Stimulated activated CD4-positive, alpha-beta T cell treated with anti-CD3 and anti-CD28 coated beads, TNF-alpha, amount 100 ng/mL, for 24 hours (primary cell): ENCODE measurements around the gene CMPK1.
"Not testable (repeated sequence)": the region's sequence is repeated elsewhere in the genome, so short reads cannot be mapped to it uniquely, and the experiment has no call there.

Source experiments
- DNase-seq, 3 experiments: peaks; one replicate each; pipeline ENCODE4 v3.0.0-alpha.2; 2020; ENCODE audit warnings: low read depth in 3 of 3

Gene CMPK1, protein sequence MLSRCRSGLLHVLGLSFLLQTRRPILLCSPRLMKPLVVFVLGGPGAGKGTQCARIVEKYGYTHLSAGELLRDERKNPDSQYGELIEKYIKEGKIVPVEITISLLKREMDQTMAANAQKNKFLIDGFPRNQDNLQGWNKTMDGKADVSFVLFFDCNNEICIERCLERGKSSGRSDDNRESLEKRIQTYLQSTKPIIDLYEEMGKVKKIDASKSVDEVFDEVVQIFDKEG

DNA sequence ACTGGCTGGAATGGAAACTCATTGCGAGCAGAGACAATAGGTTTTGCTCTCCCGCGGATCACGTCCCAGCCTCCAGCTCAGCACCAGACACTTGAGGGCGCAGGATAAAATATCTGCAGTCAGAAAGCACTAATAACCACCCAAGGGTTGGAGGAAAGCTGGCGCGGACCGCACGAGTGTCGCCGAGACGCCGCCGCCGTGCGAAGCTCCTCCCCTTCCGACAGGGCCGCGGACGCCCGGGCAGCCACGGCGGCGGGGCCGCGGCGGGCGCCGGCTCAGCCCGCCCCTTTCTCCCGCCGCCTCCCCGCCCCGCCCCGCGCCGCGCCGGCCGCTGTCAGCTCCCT, at the start of gene CMPK1:
Gene CMPK1, plus strand, starts transcription at position 213 of the 344 bp plus-strand sequence. CDS start 156 bp downstream, outside the sequence.
- peak; percentile 56 to 77 (median 67) for DNase-seq

DNA sequence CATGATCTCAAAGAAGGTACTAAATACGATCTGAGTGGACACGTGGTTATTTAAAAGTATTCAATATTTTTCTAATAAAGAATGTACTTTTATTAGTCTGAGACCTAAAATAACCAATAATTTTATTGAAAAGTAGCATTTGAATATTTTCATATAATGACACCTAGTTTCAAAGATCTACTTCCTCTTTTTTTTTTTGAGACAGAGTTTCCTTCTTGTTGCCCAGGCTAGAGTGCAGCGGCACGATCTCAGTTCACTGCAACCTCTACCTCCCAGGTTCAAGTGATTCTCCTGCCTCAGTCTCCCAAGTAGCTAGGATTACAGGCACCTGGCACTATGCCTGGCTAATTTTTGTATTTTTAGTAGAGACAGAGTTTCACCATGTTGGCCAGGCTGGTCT, 45.5 kb upstream of the CMPK1 start:
- not testable (repeated sequence) for DNase-seq

DNA sequence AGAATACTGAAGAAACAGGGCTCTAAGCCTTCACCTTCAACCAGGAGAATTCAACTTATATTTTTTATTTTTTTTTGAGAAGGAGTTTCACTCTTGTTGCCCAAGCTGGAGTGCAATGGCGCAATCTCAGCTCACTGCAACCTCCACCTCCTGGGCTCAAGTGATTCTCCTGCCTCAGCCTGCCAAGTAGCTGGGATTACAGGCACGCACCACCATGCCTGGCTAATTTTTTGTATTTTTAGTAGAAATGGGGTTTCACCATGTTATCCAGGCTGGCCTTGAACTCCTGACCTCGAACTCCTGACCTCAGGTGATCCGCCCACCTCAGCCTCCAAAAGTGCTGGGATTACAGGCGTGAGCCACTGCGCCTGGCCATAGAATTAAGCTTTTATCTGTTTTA, 38.7 kb upstream of the CMPK1 start:
- DNase-seq = not testable (repeated sequence)

DNA sequence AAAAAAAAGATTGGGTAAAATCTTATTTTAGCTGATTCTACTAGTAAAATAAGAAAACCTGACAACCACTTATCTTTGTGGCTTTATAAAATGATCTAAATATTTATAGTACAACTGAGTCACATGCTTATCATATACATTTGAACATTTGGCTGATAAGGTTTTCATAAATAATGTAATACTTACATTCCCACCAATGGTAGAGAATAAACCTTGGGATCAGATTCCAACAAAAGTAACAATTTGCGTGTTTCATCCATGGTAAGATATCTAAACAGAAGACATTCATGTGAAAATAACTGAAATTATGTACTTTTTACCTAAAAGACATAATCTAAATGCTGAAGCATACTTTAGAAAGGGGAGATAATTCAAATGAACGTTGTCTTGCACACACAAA, 38.0 kb upstream of the CMPK1 start:
- DNase-seq = no peak

DNA sequence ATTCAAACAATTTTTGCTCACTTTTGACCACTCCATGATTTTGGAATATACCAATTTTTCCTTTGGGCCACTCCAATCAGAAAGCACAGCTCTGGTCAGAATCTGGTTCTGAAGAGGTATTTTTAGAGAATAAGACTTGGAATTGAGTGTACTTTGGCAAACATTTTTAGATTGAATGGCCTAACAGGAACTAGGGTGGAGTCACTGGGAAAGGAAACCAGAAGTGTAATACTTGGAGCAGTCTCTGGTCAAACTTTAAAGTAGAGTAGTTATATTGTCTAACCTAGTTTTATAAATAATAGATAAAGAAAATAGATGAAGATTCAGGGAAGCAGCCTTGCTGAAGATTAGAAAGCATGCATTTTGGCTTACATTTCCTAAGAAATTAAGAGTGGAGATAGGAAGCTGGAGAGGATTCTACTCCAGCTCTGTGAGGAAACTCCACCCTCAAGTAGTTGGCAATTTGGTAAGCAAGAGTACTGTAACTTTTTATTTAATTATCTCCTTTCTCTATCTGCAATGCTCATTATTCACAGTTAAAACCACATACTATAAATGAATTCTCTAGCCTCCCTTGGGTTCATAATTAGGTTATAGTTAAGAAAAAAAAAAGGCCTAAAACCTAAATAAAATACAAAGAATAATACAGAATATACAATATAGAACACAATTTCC, 35.4 kb upstream of the CMPK1 start:
- no peak for DNase-seq

DNA sequence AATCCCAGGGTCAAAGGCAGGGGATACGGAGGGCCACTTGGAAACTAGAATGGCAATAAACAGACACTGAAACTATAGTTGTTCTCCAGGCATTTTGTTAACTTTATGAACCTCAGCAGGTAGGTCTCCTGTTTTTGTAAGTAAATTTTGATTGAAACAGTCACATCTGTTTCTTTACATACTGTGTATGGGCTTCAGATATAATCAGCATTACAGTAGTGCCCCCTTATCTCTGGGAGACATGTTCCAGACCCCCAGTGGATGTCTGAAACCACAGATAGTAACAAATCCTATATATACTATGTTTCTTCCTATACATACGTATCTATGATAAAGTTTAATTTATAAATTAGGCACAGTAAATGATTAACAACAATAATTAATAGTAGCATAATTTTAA, 31.1 kb upstream of the CMPK1 start:
- DNase-seq = no peak

DNA sequence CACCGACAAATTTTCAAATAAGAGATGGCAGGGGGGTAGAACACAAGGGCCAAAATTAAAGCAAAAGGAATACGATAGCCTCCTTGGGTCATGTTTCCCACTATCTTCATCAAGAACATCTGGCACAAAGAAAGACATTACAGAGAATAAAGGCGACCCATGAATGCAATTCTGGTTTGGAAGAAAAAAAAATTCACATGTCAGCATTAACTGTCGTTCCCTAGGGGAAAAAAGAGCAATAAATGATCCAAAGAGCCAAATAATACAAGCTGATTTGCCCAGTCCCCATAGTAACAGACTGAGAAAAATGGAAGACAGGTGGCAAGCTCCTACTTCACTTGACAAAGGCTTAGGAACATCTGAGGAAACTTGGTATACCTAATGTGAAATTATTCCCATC, 24.2 kb upstream of the CMPK1 start:
- no peak for DNase-seq

DNA sequence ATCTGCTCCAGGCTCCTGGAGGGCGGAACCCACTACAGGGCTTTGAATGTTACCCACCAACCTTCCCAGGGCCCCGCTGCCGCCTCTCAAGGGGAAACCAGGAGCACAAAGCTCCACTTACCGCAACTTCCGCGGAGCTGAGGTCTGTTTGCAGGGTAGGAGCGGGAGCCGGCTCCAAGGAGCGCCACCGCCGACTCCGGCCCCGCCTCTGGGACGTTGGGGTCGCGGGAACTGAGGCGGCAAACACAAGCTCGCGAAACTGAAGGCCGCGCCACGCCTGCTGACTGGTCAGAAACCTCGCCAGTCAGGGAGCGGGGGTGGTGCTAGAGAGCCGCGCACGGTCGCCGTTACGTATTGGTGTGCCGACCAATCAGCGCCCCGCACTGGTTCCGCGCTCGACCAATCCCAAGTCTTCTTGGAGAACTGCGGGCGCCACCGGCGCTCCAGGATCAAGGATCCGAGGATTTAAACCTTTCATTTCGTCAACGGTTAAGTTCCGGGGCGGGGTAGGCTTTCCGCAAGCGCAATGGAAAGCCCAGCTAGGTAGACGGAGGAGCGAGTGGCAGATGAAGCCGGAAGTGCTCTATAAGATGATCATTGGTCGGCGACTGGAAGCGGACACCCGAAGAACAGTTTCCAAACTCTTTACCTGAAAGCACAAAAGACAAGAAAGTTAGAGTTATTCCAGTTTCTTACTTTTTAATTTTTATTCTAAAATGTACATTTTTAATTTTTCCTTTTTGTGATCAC, 19.5 kb upstream of the CMPK1 start, which contains the start of gene STIL:
Gene STIL, minus strand, starts transcription at position 233 of the 750 bp plus-strand sequence. CDS start 3,828 bp downstream, outside the sequence.
- DNase-seq = peak; percentile 95 to 98 (median 96)

DNA sequence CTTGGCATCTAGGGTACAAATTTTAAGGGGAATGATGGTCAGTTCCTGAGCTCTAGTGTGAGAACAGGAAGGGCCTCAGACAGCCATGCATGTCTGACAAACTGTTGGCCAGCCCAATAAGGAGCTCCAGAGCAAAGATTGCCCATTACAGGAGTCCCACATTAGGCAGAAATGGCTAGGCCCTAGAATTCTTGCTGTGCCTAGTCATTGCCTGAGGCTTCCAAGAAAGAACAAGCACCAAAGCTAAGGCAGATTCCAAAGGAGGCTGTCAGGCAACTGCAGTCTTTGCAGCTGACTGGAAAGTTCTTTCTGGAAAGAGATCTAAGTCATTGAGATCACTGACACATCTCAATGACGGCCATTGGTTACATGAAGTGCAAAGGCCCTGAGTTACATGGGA, 15.7 kb upstream of the CMPK1 start:
- no peak for DNase-seq

DNA sequence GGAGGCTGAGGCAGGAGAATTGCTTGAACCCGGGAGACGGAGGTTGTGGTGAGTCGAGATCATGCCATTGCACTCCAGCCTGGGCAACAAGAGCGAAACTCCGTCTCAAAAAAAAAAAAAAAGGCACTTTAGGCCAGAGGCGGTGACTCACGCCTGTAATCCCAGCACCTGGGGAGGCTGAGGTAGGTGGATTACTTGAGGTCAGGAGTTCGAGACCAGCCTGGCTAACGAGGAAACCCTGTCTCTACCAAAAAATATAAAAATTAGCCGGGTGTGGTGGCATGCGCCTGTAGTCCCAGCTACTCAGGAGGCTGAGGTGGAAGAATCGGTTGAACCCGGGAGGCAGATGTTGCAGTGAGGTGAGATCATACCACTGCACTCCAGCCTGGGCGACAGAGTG, 13.6 kb upstream of the CMPK1 start:
- not testable (repeated sequence) for DNase-seq

DNA sequence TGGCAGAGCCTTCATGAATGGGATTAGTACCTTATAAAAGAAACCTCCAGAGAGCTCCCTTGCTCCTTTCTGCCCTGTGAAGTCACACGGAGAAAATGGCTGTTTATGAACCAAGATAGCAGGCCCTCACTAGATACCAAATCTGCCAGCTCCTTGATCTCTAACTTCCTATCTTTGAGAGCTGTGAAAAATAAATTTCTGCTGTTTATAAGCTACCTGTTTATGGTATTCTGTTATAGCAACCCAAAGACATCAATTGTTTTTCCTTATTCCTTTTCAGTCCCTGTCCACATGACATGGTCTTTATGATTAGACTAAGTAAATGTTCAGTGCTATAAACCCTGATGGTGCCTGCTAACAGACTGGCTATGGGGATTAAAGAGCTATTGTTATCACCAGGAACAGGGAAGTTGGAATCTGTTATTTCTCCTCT, 10.0 kb upstream of the CMPK1 start:
- DNase-seq = no peak

DNA sequence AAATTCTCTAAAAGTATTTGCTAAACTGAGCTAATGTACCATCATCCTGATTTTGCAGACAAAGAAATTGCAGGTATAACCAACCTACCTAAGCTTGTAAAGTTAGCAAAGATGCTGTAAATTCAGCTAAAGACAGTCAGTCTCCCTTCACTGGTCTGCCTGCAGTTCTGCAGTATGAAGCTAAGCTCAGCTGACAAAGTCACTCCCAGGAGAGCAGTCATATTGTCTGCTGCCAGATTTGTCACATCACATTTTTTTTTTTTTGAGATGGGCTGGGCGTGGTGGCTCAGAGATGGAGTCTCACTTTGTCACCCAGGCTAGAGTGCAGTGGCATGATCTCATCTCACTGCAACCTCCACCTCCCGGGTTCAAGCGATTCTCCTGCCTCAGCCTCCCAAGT, 8.9 kb upstream of the CMPK1 start:
- DNase-seq = no peak

DNA sequence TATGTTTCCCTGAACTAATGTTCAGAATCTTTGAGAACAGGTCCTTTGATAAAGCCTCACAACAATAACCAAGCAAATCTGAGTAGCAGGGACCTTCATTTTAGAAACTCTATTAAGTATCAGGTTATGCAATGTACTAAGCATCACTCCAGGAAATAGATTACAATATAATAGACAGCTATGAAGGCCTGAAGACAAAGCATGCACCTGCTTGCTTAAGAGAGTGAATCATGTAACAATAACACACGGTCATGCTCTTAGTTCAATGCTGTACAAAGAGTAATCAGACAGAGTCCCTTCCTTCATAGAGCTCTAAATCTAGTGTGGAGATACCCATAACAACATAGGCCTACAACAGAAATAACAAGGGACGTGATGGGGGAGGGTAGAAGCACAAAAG, 8.1 kb upstream of the CMPK1 start:
- DNase-seq = no peak

DNA sequence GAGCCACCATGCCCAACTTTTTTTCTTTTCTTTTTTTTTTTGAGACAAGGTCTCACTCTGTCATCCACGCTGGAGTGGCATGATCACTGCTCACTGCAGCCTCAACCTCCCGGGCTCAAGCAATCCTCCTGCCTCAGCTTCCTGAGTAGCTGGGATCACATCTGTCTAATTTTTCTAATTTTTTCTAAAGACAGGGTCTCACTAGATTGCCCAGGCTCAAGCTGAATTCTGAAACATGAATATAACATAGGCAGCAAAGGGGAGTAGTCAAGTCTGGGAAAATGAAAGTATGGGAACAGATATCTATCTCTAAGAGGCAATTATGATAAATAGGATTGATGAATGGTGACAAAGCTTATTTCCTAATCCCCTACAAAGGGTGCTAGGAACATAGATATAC, 7.3 kb upstream of the CMPK1 start:
- no peak for DNase-seq

DNA sequence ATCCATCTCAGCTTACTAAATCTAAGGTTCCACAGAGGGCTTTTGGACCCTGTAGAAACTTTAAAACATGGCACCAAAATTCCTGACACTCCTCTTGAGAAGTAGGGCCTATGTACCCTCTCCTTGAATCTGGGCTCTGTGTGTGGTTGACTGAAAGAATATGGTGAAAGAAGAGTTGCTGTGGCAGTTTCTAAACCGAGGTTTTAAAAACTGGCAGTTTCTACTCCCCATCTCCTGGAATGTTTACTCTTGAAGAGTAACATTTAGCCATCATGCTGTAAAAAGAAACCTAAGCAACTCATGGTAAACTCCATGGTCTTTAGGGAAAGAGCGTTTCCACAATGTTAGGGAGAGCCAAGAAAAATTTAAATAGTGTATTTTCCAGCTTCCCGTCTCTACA, 4.6 kb upstream of the CMPK1 start:
- DNase-seq = no peak

DNA sequence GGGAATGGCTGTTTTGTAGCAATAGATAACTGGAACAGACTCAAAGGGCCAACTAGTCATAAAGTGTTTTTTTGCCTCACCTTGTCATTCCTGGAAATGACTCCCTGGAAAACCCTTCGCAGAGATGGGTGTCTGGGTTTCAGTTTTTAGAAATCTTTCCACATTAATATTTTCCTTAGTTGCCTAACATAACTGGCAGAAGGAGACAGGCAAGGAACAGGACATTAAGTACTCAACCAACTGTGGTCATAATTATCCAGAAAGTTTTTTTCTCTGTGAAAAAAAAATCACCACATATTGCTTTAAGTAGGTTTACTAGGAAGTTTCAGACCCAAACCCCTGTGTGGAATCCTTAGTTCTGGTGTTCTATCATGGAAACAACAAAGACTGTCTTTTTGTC, 3.4 kb upstream of the CMPK1 start:
- no peak for DNase-seq

DNA sequence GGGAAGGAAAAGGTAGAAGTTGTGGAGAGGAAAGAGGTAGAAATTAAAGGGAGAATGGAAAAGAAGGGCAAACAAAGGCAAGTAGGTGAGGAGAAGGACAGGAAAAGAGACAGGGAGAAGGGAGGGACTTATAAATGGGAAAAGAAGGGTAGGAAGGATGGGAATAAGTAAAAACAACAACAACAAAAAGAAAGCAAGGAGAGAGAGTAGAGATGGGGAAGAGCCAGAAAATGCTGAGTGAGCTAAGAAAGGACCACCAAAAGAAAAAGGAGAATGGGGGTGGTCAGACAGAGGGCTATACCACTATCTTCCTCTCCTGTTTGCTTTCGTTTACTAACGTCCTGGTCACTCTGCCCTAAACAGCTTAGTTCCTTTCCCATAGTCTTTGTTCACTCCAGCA, 1.7 kb upstream of the CMPK1 start:
- DNase-seq = no peak

DNA sequence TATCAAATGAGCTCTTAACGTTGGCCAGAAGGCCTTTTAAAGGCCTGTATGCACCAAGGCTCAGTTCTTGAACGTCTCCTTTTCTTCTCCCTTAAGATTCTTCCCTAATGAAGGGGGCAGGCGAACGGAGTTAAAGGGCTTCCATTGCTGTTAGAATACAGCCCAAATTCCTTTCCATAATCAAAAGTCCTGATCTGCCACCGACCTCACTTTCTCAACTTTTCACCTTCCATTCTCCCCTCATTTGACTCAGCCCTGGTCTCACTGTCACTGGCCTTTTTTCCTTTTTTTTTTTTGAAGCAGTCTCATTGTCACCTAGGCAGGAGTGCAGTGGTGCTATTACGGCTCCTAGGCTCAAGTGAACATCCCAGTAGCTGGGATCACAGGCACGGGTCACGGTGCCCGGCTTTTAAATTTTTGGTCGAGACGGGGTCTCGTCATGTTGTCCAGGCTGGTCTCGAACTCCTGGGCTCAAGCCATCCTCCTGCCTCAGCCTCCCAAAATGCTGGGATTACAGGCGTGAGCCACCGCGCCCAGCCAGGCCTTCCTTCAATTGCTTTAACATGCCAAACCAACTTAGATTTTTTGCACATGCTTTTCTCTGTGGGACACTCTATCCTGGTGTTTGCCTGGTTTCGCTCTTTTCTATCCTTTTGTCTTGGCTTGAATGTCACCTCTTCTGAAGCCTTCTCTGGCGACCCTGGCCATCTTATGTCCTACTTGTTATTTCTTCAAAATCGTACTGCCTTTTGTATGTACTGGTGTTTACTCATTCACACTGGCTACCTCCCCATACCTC, 612 bp upstream of the CMPK1 start:
- DNase-seq = no peak

DNA sequence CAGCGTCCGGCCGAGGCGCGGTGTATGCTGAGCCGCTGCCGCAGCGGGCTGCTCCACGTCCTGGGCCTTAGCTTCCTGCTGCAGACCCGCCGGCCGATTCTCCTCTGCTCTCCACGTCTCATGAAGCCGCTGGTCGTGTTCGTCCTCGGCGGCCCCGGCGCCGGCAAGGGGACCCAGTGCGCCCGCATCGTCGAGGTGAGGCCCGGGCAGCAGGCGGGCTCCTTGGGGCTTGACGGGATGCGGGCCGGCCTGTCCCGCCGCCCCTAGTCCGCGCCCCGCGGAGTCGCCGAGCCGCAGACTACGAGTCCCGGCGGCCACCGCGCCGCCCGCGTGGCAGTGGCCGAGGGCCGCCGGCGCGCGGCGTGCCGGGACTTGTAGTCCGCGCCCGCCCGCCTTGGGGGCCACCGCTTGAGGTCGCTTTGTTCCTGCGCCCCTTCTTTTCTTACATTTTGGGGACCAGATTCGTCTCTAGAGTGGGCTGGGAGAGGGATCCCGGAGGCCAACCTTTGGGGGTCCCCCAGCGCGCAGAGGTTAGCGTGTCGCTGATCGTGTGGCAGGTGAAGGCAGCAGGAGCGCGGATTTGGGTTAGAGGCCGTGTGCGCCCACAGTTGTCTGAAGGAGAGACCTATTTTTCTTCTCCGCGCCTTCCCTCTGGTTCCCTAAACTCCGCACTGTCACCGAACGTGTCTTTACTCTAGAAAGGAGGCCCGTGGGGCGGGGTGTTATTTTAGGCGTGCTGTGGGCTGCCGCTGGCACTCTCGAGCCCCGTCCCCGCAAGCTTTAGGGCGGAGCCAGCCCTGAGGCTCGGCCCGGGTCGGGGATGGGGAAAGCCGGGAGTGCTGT, 553 bp downstream of the CMPK1 start:
- DNase-seq = peak; percentile 45 to 71 (median 50)

DNA sequence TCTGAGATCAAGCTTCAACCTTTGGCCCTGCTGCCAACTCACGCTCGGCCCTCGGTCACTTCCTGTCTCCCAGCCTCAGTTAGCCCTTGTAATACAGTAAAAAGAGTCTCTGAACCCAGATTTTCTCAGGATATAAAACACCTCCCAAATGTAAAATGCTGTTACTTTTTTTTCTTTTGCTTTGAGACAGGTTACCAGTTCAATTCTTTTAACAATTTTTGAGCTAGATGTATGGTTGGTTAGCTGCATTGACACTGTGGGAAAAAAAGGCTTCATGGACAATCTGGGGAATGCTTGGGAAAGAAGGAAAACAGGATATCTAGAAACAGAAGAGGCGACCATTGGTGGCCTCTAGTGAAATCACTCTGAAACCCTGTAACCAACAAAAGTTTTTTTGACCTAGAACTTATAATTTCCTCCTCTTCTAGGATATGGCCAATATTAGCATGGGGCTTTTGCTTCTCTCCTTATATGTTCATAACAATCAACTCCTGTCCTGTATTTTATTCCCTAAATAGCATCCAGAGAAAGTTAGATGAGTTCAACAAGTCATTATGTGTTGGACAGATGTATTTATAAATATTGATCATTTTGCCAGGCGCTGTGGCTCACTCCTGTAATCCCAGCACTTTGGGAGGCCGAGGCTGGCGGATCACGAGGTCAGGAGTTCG, 1.3 kb downstream of the CMPK1 start:
- no peak for DNase-seq

DNA sequence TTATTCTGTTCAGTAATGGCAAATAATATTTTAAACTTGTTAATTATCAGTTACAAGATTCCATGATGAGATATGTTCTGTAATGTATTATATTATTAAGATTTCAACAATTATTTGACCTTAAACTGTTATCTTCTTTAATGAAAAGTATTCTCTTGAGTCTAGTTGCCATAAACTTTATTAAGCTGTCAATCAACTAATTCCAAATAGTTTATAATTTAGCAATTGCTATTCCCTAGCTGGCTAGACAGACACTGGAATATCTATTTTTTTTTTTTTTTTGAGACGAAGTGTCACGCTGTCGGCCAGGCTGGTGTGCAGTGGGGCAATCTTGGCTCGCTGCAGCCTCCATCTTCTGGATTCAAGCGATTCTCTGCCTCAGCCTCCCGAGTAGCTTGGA, 3.8 kb downstream of the CMPK1 start:
- no peak for DNase-seq
